ENCODE measurements around the gene ZNF175. TPM values are rescaled to one million over a fixed set of nuclear protein-coding genes. Genes with fewer than 3 reads are reported as not detected.

ZNF175 gene
- total and polyA plus RNA-seq, 9 of the 15 experiments (the other 6 are each of a cell fraction or from before 2014, with no cell fraction given) = 3.7 to 37.9 (median 14.0) TPM

GRCh38 chr19:51546650-51547396, 24.3 kb upstream of the ZNF175 start (continued):
- TF ChIP-seq TSHZ1 (CRISPR knock-in tag; IDR thresholded peaks at IDR 0.05) = no peak
- TF ChIP-seq SMAD3 (CRISPR knock-in tag; conservative IDR thresholded peaks at IDR 0.05) = peak; percentile 36; the same call in 1 of the 2 replicates
- TF ChIP-seq TFAP4 (CRISPR knock-in tag; IDR thresholded peaks at IDR 0.05; ENCODE audit: borderline replicate concordance) = peak; percentile 29; the same call in 1 of the 2 replicates
- no peak for TF ChIP-seq GTF2E2 (tag; IDR thresholded peaks at IDR 0.05)
- TF ChIP-seq FOXA3 (CRISPR knock-in tag; conservative IDR thresholded peaks at IDR 0.05 in 1 of 2, IDR thresholded peaks at IDR 0.05 in 1 of 2) = 0 out of 4 replicates have a peak, but pooled peaks of 1 of the 2 experiments have one; percentile 4
- peak in 1 of 2 experiments; percentile 39; a peak in 1 of 4 replicates for TF ChIP-seq KDM4B (IDR thresholded peaks at IDR 0.05; ENCODE audit: borderline replicate concordance in 2 of 2, low read depth in 1 of 2)
- TF ChIP-seq ZBTB1 (CRISPR knock-in tag; IDR thresholded peaks at IDR 0.05; ENCODE audit: borderline replicate concordance, low read depth) = no peak
- peak; percentile 58; the same call in 1 of the 2 replicates for TF ChIP-seq MECOM (CRISPR knock-in tag; IDR thresholded peaks at IDR 0.05)
- peak; percentile 99 for TF ChIP-seq FOSL1 (tag; conservative IDR thresholded peaks at IDR 0.05)
- peak; percentile 88 for TF ChIP-seq MBD2 (IDR thresholded peaks at IDR 0.05; ENCODE audit: borderline replicate concordance, low read depth)
- TF ChIP-seq ZBTB40 (IDR thresholded peaks at IDR 0.05) = peak; percentile 33; the same call in 1 of the 2 replicates
- TF ChIP-seq ZBTB40 (CRISPR knock-in tag; IDR thresholded peaks at IDR 0.05) = no peak

Measured in K562 (cell line).